ENCODE data around the gene CAP2.
A peak's percentile ranks its signal among the peaks of the same experiment; 100 is the strongest.

Gene CAP2

DNA sequence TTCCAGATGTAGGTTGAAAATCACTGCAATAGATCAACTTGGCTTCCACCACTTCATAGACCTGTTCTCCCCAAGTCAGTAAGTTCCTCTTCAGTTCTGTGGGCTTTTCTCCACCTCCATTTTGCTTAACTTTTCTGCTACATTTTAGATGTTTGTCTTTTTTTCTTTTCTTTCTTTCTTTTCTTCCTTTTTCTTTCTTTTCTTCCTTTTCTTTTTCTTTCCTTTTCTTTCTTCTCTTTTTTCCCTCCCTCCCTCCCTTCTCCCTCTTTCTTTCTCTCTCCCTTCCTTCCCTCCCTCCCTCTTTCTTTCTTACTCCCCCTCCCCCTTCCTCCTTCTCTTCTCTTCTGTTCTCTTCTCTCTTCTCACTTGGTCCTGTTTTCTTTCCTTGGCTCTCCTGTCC, 199.9 kb downstream of the CAP2 start:
- Mint-ChIP-seq H3K36me3 (ENCODE audit: low read depth) (no peaks in the 10 kb centered on the region), H3K27me3 (ENCODE audit: low read depth) (no peaks in the 10 kb centered on the region), H3K27ac (no peak overlapping the region), H3K9me3 (no peaks in the 10 kb centered on the region), H3K4me1 (ENCODE audit: low read depth) (peaks cover 10% of the 10 kb centered on the region), H3K4me3 (no peak overlapping the region)

GRCh38 chr6:17596085-17596484, 202.7 kb downstream of the CAP2 start:
- Mint-ChIP-seq H3K27ac (no peak overlapping the region), H3K36me3 (ENCODE audit: low read depth) (no peaks in the 10 kb centered on the region), H3K4me1 (ENCODE audit: low read depth) (peaks cover 12% of the 10 kb centered on the region), H3K4me3 (no peak overlapping the region), H3K9me3 (no peaks in the 10 kb centered on the region), H3K27me3 (ENCODE audit: low read depth) (no peaks in the 10 kb centered on the region)

- Mint-ChIP-seq H3K27ac (peak within 1 kb of the TSS; percentile 71), H3K9me3 (no peaks in the 10 kb centered on the region), H3K4me1 (ENCODE audit: low read depth) (peaks cover 27% of the 10 kb centered on the region), H3K4me3 (peak within 1 kb of the TSS; percentile 81), H3K27me3 (ENCODE audit: low read depth) (no peaks in the 10 kb centered on the region), H3K36me3 (ENCODE audit: low read depth) (peaks cover 10% of the 10 kb centered on the region)
These were observed 206.6 kb downstream of the CAP2 start, which contains the start of gene FAM8A1 for GRCh38 chr6:17599877-17600526. TSS of gene FAM8A1 (plus strand) at chr6:17600302. CDS start at chr6:17600410, 108 bp downstream.

DNA sequence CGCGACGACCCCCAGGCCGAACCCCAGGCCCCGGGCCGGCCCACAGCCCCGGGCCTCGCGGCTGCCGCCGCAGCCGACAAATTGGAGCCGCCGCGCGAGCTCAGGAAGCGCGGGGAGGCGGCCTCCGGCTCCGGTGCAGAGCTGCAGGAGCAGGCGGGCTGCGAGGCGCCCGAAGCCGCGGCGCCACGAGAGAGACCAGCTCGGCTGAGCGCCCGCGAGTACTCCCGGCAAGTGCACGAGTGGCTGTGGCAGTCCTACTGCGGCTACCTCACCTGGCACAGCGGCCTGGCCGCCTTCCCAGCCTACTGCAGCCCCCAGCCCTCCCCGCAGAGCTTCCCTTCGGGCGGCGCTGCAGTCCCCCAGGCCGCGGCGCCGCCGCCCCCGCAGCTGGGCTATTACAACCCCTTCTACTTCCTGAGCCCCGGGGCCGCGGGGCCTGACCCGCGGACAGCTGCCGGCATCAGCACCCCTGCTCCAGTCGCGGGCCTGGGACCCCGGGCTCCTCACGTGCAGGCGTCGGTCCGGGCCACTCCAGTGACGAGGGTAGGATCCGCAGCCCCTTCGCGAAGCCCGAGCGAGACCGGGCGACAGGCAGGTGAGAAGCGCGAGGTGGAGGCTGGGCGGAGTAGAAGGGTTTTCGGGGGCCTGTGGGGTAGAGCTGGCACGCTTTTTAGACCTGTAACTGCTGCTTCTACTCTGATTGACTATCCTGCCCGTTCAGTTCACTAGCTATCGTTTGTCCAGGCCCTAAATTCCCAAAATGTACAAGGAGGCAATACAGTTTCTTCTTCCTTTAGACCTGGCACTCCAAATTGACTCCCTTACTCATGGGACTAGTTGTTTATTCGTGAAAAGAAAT, 207.4 kb downstream of the CAP2 start:
- Mint-ChIP-seq H3K4me1 (ENCODE audit: low read depth) (peaks cover 27% of the 10 kb centered on the region), H3K27ac (peak overlapping the region; percentile 70), H3K27me3 (ENCODE audit: low read depth) (no peaks in the 10 kb centered on the region), H3K9me3 (no peaks in the 10 kb centered on the region), H3K4me3 (peak overlapping the region; percentile 81), H3K36me3 (ENCODE audit: low read depth) (peaks cover 11% of the 10 kb centered on the region)

DNA sequence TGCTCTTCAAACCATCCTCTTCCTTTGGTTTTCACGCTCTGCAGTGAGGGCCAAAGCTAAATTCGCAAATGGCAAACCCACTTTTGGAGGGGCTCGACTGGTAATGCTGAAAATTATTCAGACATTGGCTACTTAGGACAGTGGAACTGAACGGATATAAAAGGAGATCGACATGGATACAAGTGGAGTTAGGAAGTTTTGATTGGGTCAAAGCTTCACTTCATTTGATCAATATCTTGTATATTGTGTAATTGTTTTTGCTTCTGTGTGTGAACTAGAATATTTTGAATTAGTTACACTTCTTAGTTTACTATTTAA, 207.9 kb downstream of the CAP2 start:
- peak overlapping the region; percentile 70 for H3K27ac Mint-ChIP-seq
- peak overlapping the region; percentile 81 for H3K4me3 Mint-ChIP-seq
- peaks cover 14% of the 10 kb centered on the region for H3K36me3 Mint-ChIP-seq (ENCODE audit: low read depth)
- peaks cover 27% of the 10 kb centered on the region for H3K4me1 Mint-ChIP-seq (ENCODE audit: low read depth)
- no peaks in the 10 kb centered on the region for H3K9me3 Mint-ChIP-seq
- H3K27me3 Mint-ChIP-seq (ENCODE audit: low read depth), result no peaks in the 10 kb centered on the region

DNA sequence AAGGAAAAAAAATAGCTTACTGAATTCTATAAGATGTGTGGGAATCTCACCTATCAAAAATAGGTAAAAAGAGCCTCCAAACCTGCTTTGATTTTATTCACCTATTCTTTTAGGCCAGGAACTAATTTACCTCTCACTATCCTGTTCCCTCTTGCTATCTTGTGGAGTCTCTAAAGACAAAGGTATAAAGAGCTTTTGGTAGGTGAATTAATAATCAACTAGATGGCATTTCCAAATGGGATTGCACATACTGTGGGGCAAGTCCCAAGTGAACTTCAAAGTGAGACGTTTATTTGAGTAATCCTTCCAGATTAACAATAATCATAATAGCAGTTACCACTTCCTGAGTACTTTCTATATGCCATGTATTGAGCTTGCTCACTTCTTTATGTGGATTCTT, 209.5 kb downstream of the CAP2 start:
- Mint-ChIP-seq H3K9me3 (no peaks in the 10 kb centered on the region), H3K4me3 (no peak overlapping the region), H3K27me3 (ENCODE audit: low read depth) (no peaks in the 10 kb centered on the region), H3K27ac (no peak overlapping the region), H3K36me3 (ENCODE audit: low read depth) (peaks cover 17% of the 10 kb centered on the region), H3K4me1 (ENCODE audit: low read depth) (peaks cover 27% of the 10 kb centered on the region)

GRCh38 chr6:17606606-17607005, 213.2 kb downstream of the CAP2 start:
- Mint-ChIP-seq H3K27ac (no peak overlapping the region), H3K4me3 (no peak overlapping the region), H3K9me3 (no peaks in the 10 kb centered on the region), H3K27me3 (ENCODE audit: low read depth) (no peaks in the 10 kb centered on the region), H3K36me3 (ENCODE audit: low read depth) (peaks cover 22% of the 10 kb centered on the region), H3K4me1 (ENCODE audit: low read depth) (peaks cover 16% of the 10 kb centered on the region)
